Fibroblast of the aortic adventitia (primary cell): ENCODE results near the gene MMP13. TPM values are rescaled to one million over a fixed set of nuclear protein-coding genes. Genes with fewer than 3 reads are reported as not detected.

ENCODE experiments used
- DNase-seq: peaks from one replicate; pipeline ENCODE4 v3.0.0-alpha.2; 2010; ENCODE audit warnings: low read depth
- H3K4me3 ChIP-seq: 2 replicates; pipeline ENCODE4 v1.5.1; 2011; ENCODE audit warnings: low read depth, mild to moderate bottlenecking, control low read depth, low read length, moderate library complexity
- total RNA-seq: library from RNA; depleted of rRNA; stranded (reverse); fragments of >200 nt; gene quantifications from 2 replicates; pipeline ENCODE4 v1.2.3, GENCODE V29; 2012; ENCODE audit warnings: low replicate concordance
- TF ChIP-seq, protein P1 (sequence below): IDR thresholded peaks from 2 replicates; pipeline ENCODE4 v1.5.1; 2011; ENCODE audit warnings: mild to moderate bottlenecking, low read length, control low read depth, inconsistent platforms; ENCODE audit not compliant: insufficient read depth

MMP13 gene
- total RNA-seq, 1 donor: not detected

DNA sequence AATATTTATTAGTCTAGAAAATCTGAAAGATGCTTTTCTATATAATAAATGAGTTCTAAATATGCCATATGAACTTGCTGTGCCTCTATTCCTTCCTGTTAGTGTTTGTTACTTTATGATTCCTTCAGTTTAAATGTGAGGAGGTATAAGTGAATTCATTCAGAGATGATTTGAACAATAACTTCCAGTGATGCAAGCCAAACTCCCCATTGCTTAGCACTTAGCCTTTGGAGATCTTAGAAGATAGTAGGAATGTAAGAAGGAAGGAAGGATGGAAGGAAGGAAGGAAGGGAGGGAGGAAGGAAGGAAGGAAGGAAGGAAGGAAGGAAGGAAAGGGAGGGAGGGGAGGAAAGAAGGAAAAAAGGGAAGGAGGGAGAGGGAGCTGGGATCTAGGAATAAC lies 25.1 kb downstream of the MMP13 start:
- H3K4me3 ChIP-seq: no peak overlapping the region
- no peak for DNase-seq
- TF ChIP-seq, protein P1, sequence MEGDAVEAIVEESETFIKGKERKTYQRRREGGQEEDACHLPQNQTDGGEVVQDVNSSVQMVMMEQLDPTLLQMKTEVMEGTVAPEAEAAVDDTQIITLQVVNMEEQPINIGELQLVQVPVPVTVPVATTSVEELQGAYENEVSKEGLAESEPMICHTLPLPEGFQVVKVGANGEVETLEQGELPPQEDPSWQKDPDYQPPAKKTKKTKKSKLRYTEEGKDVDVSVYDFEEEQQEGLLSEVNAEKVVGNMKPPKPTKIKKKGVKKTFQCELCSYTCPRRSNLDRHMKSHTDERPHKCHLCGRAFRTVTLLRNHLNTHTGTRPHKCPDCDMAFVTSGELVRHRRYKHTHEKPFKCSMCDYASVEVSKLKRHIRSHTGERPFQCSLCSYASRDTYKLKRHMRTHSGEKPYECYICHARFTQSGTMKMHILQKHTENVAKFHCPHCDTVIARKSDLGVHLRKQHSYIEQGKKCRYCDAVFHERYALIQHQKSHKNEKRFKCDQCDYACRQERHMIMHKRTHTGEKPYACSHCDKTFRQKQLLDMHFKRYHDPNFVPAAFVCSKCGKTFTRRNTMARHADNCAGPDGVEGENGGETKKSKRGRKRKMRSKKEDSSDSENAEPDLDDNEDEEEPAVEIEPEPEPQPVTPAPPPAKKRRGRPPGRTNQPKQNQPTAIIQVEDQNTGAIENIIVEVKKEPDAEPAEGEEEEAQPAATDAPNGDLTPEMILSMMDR: no peak

DNA sequence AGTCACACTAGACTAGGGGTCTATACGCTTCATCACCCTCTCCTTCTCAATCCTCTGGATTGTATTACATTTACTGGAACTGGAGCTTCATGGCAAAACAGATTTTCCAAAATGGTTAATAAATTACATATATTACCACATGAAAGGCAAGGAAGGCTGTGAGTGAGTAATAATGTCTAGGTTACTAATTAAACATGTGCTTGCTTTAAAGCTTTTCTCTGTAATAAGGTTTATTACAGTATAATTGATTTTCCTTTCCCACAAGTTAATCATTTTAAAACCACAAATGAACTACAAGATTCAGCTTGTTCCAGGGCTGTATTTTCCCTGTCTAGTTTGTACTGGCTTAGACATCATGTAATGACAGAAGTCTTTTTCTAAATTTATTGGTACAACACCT lies 25.6 kb downstream of the MMP13 start:
- no peak overlapping the region for H3K4me3 ChIP-seq
- TF ChIP-seq, protein P1: no peak

DNA sequence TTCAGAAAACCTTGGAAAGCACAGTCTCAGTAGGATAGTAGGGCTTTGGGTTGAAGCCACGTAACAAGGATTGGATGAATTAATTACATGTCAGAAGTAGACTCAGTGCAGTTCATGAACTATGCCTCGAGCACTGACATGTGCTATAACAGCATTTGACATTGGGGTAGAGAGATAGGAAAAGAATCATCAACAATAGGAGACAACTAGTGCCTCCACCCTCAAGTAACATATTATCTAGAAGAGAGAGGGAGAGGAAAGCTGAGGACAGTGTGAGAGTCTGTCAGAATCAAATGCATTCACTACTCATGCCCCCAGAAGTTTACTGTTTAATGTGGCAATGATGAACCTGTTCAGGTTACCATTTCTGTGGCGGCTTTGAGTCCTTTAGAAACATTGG lies 26.4 kb downstream of the MMP13 start:
- DNase-seq: no peak
- H3K4me3 ChIP-seq: no peak overlapping the region
- TF ChIP-seq, protein P1: no peak

More for the DNA sequence above, 25.6 kb downstream of the MMP13 start:
- no peak for DNase-seq

DNA sequence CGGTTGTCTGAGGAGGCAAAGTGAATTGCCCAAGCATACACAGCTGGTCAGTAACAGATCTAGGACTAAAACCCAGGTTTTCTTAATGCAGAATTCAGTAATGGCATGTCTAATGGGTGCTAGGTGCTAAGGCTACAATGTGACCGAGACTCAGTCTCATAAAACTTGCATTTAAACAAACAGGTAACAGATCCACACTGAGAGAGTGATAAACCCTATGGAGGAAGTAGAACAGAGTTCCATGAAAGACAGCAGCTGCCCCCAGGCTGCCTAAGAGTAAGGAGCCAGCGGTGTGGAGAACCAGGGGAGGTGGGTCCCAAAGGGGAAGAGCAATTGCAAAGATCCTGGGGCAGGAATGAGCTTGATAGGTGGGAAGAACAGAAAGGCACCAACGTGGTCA lies 27.3 kb downstream of the MMP13 start:
- DNase-seq: no peak
- H3K4me3 ChIP-seq: no peak overlapping the region
- TF ChIP-seq, protein P1: no peak

DNA sequence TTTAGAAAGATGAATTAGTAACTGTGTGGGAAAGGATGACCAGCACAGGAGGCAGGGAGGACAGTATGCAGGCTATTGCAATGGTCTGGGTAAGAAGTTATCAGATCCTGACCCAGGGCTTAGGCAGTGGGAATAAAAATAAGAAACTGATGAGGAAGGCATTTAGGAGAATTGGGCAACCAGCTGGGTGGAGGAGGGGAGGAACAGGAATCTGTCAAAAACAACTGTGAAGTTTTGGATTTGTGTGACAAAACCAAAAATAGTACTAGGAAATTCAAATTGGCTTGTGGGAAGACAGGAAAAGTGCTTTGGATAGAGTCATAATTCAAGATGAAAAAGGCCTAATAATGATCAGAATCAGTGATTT lies 27.9 kb downstream of the MMP13 start:
- H3K4me3 ChIP-seq: no peak overlapping the region
- TF ChIP-seq, protein P1: no peak
- DNase-seq: no peak

DNA sequence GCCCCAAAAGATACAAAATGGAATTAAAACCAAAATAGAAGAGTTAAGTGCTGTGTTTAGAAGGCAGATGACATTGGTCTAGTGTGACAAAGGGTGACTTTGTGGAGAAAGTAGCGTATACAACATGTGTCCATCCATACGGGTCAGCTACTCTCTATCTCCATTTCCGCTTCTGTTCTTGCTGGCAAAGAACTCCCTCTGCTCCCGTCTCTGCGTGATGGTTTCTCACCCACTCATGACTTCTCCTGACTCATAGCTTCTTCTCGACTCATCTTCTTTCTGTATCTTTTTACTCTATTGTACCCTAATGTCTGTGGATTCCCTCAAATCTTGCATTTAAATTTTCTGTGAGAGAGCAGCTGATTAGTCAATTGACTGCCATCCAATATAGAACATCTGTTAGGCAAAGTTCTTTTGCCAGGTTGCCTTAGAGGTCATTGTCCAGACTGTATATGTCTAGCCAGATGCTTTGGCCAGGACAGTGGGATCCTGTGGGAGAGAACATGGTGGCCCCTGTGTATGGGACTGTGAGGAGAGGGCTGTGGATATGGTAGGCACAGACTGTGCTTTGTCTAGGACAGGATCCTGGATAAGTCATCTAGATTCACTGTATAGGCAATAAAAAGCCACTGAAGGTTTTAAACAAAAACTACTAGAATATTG lies 28.4 kb downstream of the MMP13 start:
- no peak overlapping the region for H3K4me3 ChIP-seq
- TF ChIP-seq, protein P1: no peak
- no peak for DNase-seq

DNA sequence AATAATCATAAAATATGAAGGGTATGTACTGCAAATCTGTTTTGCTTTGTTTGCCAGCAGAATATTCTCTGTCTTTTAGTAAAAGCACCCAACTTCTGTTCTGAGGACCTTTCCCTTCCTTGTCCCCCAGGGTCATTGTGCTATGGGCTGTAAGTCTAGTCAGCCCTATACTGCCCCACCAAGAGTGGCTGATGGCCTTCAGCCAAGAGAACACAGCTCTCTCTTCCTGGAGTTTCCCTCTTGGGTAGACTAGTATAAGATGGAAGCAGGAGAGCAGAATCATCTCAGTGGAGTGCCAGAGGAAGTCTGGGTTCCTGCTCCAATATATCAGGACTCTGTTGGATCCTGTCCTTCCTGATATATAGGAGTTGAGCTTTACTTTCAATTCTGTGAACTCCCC lies 29.0 kb downstream of the MMP13 start:
- no peak overlapping the region for H3K4me3 ChIP-seq
- TF ChIP-seq, protein P1: no peak
- no peak for DNase-seq
